SK-N-SH (cell line): Measurements from ENCODE around the gene CLRN3. TPM values are rescaled to one million over a fixed set of nuclear protein-coding genes. Genes with fewer than 3 reads are reported as not detected.

Source experiments
- CTCF ChIA-PET: fragments of 300-600, 350-600 bp; formaldehyde crosslinking; extraction: SDS; loops from one replicate; lab custom pipeline; 2021; lab: Yijun Ruan, JAX
- POLR2A ChIA-PET: fragments of 350-600 bp; sonication (Branson Sonifier 250); formaldehyde crosslinking; extraction: SDS; loops from one replicate; lab custom pipeline; 2020; ENCODE audit warnings: antibody characterized with exemption, inconsistent platforms; lab: Yijun Ruan, JAX
- DNase-seq: peaks from one replicate; pipeline ENCODE4 v3.0.0; 2012
- H2AFZ ChIP-seq: fragments of 200-600 bp; sonication (generic); 2 replicates; pipeline ENCODE4 v1.8.1; 2016; ENCODE audit warnings: antibody characterized with exemption, mild to moderate bottlenecking, low read depth
- H3F3A ChIP-seq: fragments of 200-600 bp; sonication (generic); replicated peaks from 2 replicates; pipeline ENCODE3; 2016; ENCODE audit warnings: antibody characterized with exemption, mild to moderate bottlenecking; ENCODE audit not compliant: insufficient read depth
- H3K27ac ChIP-seq, 2 experiments: fragments of 200-500 bp in 1 of 2; fragments of 200-600 bp in 1 of 2; sonication (Bioruptor generic) in 1 of 2; sonication (generic), shearing (Covaris generic) in 1 of 2; 2 replicates each; pipeline versions ENCODE4 v1.5.1 to v1.6.1; 2014 to 2016; ENCODE audit warnings: low read depth in 2 of 2, inconsistent platforms in 1 of 2, low read length in 1 of 2, mild to moderate bottlenecking in 1 of 2, mixed read lengths in 1 of 2
- H3K27me3 ChIP-seq: fragments of 200-600 bp; sonication (generic), shearing (Covaris generic); 2 replicates; pipeline ENCODE4 v1.6.1; 2016; ENCODE audit warnings: mixed run types; ENCODE audit not compliant: insufficient read depth
- H3K36me3 ChIP-seq, 2 experiments: fragments of 200-500 bp in 1 of 2; fragments of 200-600 bp in 1 of 2; sonication (Bioruptor generic) in 1 of 2; sonication (generic) in 1 of 2; replicated peaks in 1 of 2; 2 replicates each; pipeline versions ENCODE3 to v1.5.1; 2014 to 2016; ENCODE audit warnings: low read length in 1 of 2, mild to moderate bottlenecking in 1 of 2; ENCODE audit not compliant: insufficient read depth in 2 of 2, control insufficient read depth in 1 of 2
- H3K4me1 ChIP-seq, 2 experiments: fragments of 200-500 bp in 1 of 2; fragments of 200-600 bp in 1 of 2; sonication (Bioruptor generic) in 1 of 2; sonication (generic), shearing (Covaris generic) in 1 of 2; 2 replicates each; pipeline versions ENCODE4 v1.5.1 to v1.6.1; 2014 to 2016; ENCODE audit warnings: low read depth in 1 of 2, low read length in 1 of 2, mixed run types in 1 of 2; ENCODE audit not compliant: insufficient read depth in 2 of 2, control insufficient read depth in 1 of 2
- H3K4me2 ChIP-seq: fragments of 200-600 bp; sonication (generic), shearing (Covaris generic); 2 replicates; pipeline ENCODE4 v1.6.1; 2017; ENCODE audit warnings: mixed run types
- H3K4me3 ChIP-seq, 2 experiments: fragments of 200-500 bp in 1 of 2; fragments of 200-600 bp in 1 of 2; sonication (Bioruptor generic) in 1 of 2; sonication (generic), shearing (Covaris generic) in 1 of 2; 2 replicates each; pipeline versions ENCODE4 v1.5.1 to v1.8.1; 2014 to 2016; ENCODE audit warnings: low read depth in 2 of 2, inconsistent platforms in 1 of 2, low read length in 1 of 2, mild to moderate bottlenecking in 1 of 2, mixed read lengths in 1 of 2, moderate library complexity in 1 of 2
- H3K79me2 ChIP-seq: fragments of 200-600 bp; sonication (generic); 2 replicates; pipeline ENCODE4 v1.8.1; 2017; ENCODE audit warnings: mild to moderate bottlenecking; ENCODE audit not compliant: insufficient read depth
- H3K9ac ChIP-seq: fragments of 200-600 bp; sonication (generic); 2 replicates; pipeline ENCODE4 v1.6.1; 2017; ENCODE audit warnings: mixed run types
- H3K9me2 ChIP-seq: fragments of 200-600 bp; sonication (generic); 2 replicates; pipeline ENCODE4 v1.6.1; 2017; ENCODE audit warnings: mixed run types
- H3K9me3 ChIP-seq: fragments of 200-600 bp; sonication (generic); 2 replicates; pipeline ENCODE4 v1.6.1; 2017; ENCODE audit warnings: mixed run types, mild to moderate bottlenecking, moderate library complexity
- H4K20me1 ChIP-seq: fragments of 200-600 bp; sonication (generic); 2 replicates; pipeline ENCODE4 v1.6.1; 2017; ENCODE audit warnings: mild to moderate bottlenecking, mixed run types; ENCODE audit not compliant: insufficient read depth
- CHD2 ChIP-seq: fragments of 150-350 bp; IDR thresholded peaks from 2 replicates; pipeline ENCODE4 v1.6.1; 2018; ENCODE audit warnings: low read length; ENCODE audit not compliant: partially characterized antibody
- ELF1 ChIP-seq: IDR thresholded peaks from 2 replicates; pipeline ENCODE4 v1.4.0; 2012
- EP300 ChIP-seq, 2 experiments: IDR thresholded peaks; 2 replicates each; pipeline versions ENCODE4 v1.4.0 to v1.6.1; 2012; ENCODE audit warnings: borderline replicate concordance in 1 of 2, low read depth in 1 of 2, low read length in 1 of 2
- EZH2phosphoT487 ChIP-seq: fragments of 200-600 bp; sonication (generic); IDR thresholded peaks from 2 replicates; pipeline ENCODE4 v1.6.1; 2017; ENCODE audit warnings: low read depth, mixed run types, mild to moderate bottlenecking, antibody characterized with exemption, moderate library complexity, borderline replicate concordance
- FOSL2 ChIP-seq: IDR thresholded peaks from 2 replicates; pipeline ENCODE4 v1.4.0; 2012; ENCODE audit warnings: low read depth, mild to moderate bottlenecking, moderate library complexity, borderline replicate concordance
- FOXM1 ChIP-seq: IDR thresholded peaks from 2 replicates; pipeline ENCODE4 v1.4.0; 2012; ENCODE audit warnings: low read depth, mild to moderate bottlenecking
- GABPA ChIP-seq: IDR thresholded peaks from 2 replicates; pipeline ENCODE4 v1.4.0; 2012; ENCODE audit warnings: low read depth, mild to moderate bottlenecking
- JUND ChIP-seq: IDR thresholded peaks from 2 replicates; pipeline ENCODE4 v1.4.0; 2012
- MEF2A ChIP-seq: IDR thresholded peaks from 2 replicates; pipeline ENCODE4 v1.4.0; 2012; ENCODE audit warnings: low read depth, borderline replicate concordance
- NFIC ChIP-seq: IDR thresholded peaks from 2 replicates; pipeline ENCODE4 v1.4.0; 2012; ENCODE audit warnings: borderline replicate concordance
- NRF1 ChIP-seq: IDR thresholded peaks from 2 replicates; pipeline ENCODE4 v1.6.1; 2012; ENCODE audit warnings: low read depth, mild to moderate bottlenecking, low read length
- RAD21 ChIP-seq: IDR thresholded peaks from 2 replicates; pipeline ENCODE4 v1.6.1; 2012; ENCODE audit warnings: mild to moderate bottlenecking, low read length
- RCOR1 ChIP-seq: fragments of 150-350 bp; IDR thresholded peaks from 2 replicates; pipeline ENCODE4 v1.6.1; 2017; ENCODE audit warnings: antibody characterized with exemption, low read length
- RXRA ChIP-seq: IDR thresholded peaks from 2 replicates; pipeline ENCODE4 v1.4.0; 2012; ENCODE audit warnings: low read depth, mild to moderate bottlenecking, borderline replicate concordance
- SIN3A ChIP-seq: IDR thresholded peaks from 2 replicates; pipeline ENCODE4 v1.6.1; 2012; ENCODE audit warnings: low read depth, mild to moderate bottlenecking, low read length, moderate library complexity, borderline replicate concordance
- TAF1 ChIP-seq: IDR thresholded peaks from 2 replicates; pipeline ENCODE4 v1.6.1; 2012; ENCODE audit warnings: low read depth, mild to moderate bottlenecking, low read length, moderate library complexity, borderline replicate concordance
- TCF12 ChIP-seq: IDR thresholded peaks from 2 replicates; pipeline ENCODE4 v1.4.0; 2012
- TEAD4 ChIP-seq: IDR thresholded peaks from 2 replicates; pipeline ENCODE4 v1.4.0; 2012; ENCODE audit warnings: mild to moderate bottlenecking, borderline replicate concordance; ENCODE audit not compliant: insufficient read depth
- YY1 ChIP-seq: IDR thresholded peaks from 2 replicates; pipeline ENCODE4 v1.4.0; 2012; ENCODE audit warnings: low read depth, mild to moderate bottlenecking
- WGBS: methylation state at CpG from one replicate; pipeline ENCODE4 v1.1.6; 2017; ENCODE audit warnings: low lambda C conversion rate; 5-methylcytosine and 5-hydroxymethylcytosine counted together
- polyA plus RNA-seq, 3 experiments: library from polyadenylated mRNA; depleted of rRNA; stranded (reverse); fragments of >200 nt; gene quantifications; 2 replicates each; pipeline ENCODE4 v1.2.3, GENCODE V29; 2012
- TF ChIP-seq, protein P1 (sequence below): IDR thresholded peaks from 2 replicates; pipeline ENCODE4 v1.6.1; 2012; ENCODE audit warnings: mild to moderate bottlenecking, low read depth, low read length, moderate library complexity
- TF ChIP-seq, protein P2 (sequence below): fragments of 200-600 bp; sonication (generic); IDR thresholded peaks from 2 replicates; pipeline ENCODE4 v1.6.1; 2017; ENCODE audit warnings: antibody characterized with exemption, mild to moderate bottlenecking, moderate library complexity
- TF ChIP-seq, protein P3 (sequence below): IDR thresholded peaks from 2 replicates; pipeline ENCODE4 v1.4.0; 2012; ENCODE audit warnings: low read depth, borderline replicate concordance
- TF ChIP-seq, protein P4 (sequence below): IDR thresholded peaks from 2 replicates; pipeline ENCODE4 v1.4.0; 2012; ENCODE audit warnings: low read depth, borderline replicate concordance

CLRN3 gene
- polyA plus RNA-seq, 1 of the 3 experiments (the other 2 are of a cell fraction), result 0.25 TPM

DNA sequence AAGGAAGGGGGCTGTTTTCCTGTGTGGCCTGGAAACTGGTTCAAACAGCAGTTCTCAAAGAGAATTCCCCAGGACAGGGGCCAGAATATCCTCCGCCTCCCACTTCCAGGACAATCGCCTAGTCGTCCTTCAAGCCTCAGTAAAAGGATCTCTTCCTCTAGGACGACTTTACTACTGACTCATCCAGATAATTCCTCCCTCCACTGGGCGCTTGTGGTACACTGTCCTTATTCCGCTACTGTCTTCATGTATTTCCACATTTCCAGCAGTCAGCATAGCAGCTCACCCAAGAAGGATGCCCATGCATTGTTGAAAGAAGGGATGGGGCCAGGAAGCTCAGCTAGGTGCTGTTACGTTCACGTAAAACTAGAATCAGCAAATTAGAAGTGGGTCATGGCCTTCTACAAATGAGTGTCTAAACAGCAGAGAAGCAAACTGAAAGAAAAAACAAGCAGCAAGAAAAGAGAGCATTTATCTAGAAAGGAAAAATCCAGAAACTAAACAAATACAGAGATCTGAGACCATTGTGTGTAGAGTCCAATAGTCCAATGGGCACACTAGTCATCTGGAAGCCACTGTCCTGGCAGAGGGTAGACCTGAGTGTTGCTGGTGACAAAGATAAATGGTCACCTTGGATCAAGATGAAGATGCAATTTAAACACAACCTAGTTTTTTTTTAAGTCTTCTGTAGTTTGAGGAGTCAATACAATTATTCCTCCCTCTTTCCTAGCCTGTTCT, 26.3 kb downstream of the CLRN3 start (continued):
- TF ChIP-seq ELF1 (no peak), EP300 (IDR thresholded peaks at IDR 0.05; ENCODE audit: borderline replicate concordance in 1 of 2, low read depth in 1 of 2, low read length in 1 of 2) (no peak), GABPA (no peak), FOXM1 (no peak), CHD2 (no peak), TCF12 (no peak)
- TF ChIP-seq, protein P1, sequence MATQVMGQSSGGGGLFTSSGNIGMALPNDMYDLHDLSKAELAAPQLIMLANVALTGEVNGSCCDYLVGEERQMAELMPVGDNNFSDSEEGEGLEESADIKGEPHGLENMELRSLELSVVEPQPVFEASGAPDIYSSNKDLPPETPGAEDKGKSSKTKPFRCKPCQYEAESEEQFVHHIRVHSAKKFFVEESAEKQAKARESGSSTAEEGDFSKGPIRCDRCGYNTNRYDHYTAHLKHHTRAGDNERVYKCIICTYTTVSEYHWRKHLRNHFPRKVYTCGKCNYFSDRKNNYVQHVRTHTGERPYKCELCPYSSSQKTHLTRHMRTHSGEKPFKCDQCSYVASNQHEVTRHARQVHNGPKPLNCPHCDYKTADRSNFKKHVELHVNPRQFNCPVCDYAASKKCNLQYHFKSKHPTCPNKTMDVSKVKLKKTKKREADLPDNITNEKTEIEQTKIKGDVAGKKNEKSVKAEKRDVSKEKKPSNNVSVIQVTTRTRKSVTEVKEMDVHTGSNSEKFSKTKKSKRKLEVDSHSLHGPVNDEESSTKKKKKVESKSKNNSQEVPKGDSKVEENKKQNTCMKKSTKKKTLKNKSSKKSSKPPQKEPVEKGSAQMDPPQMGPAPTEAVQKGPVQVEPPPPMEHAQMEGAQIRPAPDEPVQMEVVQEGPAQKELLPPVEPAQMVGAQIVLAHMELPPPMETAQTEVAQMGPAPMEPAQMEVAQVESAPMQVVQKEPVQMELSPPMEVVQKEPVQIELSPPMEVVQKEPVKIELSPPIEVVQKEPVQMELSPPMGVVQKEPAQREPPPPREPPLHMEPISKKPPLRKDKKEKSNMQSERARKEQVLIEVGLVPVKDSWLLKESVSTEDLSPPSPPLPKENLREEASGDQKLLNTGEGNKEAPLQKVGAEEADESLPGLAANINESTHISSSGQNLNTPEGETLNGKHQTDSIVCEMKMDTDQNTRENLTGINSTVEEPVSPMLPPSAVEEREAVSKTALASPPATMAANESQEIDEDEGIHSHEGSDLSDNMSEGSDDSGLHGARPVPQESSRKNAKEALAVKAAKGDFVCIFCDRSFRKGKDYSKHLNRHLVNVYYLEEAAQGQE, result no peak

DNA sequence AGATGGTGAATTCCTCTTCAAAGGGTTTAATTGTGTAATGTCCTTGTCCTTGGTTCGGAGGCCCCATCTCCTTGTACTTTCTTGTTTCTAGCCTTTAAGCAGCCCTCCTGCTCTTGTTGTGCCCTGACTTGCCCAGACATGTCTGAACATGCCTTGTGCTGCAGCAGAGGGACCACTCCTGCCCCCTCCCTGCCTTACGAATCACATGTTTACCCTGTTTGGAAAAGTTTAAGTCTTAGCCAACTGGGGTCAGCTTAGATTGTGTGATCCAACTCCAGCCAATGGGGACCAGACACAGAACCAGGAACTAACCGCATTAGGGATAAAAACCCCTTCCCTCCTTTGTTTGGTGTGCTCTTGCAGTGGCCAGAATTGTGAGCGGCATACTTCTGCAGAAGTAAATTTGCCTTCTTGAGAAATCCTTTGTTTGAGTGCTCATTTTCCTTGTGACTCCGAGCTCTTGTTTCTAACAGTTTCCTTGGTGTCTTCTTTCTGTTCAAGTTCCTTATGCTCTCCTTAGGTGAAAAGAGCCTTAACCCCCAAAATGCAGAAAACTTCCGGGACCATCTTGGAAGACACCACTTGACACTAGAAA, 29.4 kb downstream of the CLRN3 start:
- H3K27ac ChIP-seq, result no peak overlapping the region
- ChIA-PET POLR2A (no interaction called here), CTCF (interaction anchor here (0.9 to 3.9 kb wide), 3 partner anchors 9 to 147 kb away, joined by 4 to 38 read pairs (median 4); no protein-coding TSS in a partner anchor)
- H3K9ac ChIP-seq, result no peak overlapping the region
- WGBS, result 61% methylated on average over 6 of the region's 6 CpGs
- H3K9me3 ChIP-seq, result no peaks in the 10 kb centered on the region
- H3K4me1 ChIP-seq, result no peaks in the 10 kb centered on the region
- H3K36me3 ChIP-seq, result no peaks in the 10 kb centered on the region
- no peaks in the 10 kb centered on the region for H3F3A ChIP-seq
- no peaks in the 10 kb centered on the region for H4K20me1 ChIP-seq
- no peaks in the 10 kb centered on the region for H3K9me2 ChIP-seq
- no peaks in the 10 kb centered on the region for H3K27me3 ChIP-seq
- no peak for TF ChIP-seq NFIC
- TF ChIP-seq, protein P2, sequence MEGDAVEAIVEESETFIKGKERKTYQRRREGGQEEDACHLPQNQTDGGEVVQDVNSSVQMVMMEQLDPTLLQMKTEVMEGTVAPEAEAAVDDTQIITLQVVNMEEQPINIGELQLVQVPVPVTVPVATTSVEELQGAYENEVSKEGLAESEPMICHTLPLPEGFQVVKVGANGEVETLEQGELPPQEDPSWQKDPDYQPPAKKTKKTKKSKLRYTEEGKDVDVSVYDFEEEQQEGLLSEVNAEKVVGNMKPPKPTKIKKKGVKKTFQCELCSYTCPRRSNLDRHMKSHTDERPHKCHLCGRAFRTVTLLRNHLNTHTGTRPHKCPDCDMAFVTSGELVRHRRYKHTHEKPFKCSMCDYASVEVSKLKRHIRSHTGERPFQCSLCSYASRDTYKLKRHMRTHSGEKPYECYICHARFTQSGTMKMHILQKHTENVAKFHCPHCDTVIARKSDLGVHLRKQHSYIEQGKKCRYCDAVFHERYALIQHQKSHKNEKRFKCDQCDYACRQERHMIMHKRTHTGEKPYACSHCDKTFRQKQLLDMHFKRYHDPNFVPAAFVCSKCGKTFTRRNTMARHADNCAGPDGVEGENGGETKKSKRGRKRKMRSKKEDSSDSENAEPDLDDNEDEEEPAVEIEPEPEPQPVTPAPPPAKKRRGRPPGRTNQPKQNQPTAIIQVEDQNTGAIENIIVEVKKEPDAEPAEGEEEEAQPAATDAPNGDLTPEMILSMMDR, result no peak
- TF ChIP-seq YY1, result no peak
- TF ChIP-seq SIN3A, result no peak
- no peak for TF ChIP-seq FOSL2
- TF ChIP-seq TEAD4, result no peak
- TF ChIP-seq EZH2phosphoT487, result no peak
- TF ChIP-seq, protein P3, sequence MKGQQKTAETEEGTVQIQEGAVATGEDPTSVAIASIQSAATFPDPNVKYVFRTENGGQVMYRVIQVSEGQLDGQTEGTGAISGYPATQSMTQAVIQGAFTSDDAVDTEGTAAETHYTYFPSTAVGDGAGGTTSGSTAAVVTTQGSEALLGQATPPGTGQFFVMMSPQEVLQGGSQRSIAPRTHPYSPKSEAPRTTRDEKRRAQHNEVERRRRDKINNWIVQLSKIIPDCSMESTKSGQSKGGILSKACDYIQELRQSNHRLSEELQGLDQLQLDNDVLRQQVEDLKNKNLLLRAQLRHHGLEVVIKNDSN, result no peak
- TF ChIP-seq RAD21, result no peak
- no peak for TF ChIP-seq TAF1
- TF ChIP-seq RCOR1, result no peak
- no peak for TF ChIP-seq NRF1
- TF ChIP-seq, protein P4, sequence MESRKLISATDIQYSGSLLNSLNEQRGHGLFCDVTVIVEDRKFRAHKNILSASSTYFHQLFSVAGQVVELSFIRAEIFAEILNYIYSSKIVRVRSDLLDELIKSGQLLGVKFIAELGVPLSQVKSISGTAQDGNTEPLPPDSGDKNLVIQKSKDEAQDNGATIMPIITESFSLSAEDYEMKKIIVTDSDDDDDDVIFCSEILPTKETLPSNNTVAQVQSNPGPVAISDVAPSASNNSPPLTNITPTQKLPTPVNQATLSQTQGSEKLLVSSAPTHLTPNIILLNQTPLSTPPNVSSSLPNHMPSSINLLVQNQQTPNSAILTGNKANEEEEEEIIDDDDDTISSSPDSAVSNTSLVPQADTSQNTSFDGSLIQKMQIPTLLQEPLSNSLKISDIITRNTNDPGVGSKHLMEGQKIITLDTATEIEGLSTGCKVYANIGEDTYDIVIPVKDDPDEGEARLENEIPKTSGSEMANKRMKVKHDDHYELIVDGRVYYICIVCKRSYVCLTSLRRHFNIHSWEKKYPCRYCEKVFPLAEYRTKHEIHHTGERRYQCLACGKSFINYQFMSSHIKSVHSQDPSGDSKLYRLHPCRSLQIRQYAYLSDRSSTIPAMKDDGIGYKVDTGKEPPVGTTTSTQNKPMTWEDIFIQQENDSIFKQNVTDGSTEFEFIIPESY, result no peak
- no peak for TF ChIP-seq MEF2A
- no peak for TF ChIP-seq RXRA
- TF ChIP-seq JUND, result no peak
- TF ChIP-seq ELF1, result no peak
- no peak overlapping the region for H2AFZ ChIP-seq
- no peak overlapping the region for H3K4me2 ChIP-seq
- no peaks in the 10 kb centered on the region for H3K79me2 ChIP-seq
- DNase-seq, result no peak
- H3K4me3 ChIP-seq, result no peak overlapping the region
